Hippocampal formation (tissue), 2 donors: ENCODE measurements around the gene DOK3.
A peak's percentile ranks its signal among the peaks of the same experiment; 100 is the strongest.
"Not testable (repeated sequence)": the region's sequence is repeated elsewhere in the genome, so short reads cannot be mapped to it uniquely, and the experiment has no call there.

Experiments used
- DNase-seq, 2 donors: peaks; one replicate each; lab custom pipeline; 2025; lab: John Stamatoyannopoulos, UW

The DOK3 gene

DNA sequence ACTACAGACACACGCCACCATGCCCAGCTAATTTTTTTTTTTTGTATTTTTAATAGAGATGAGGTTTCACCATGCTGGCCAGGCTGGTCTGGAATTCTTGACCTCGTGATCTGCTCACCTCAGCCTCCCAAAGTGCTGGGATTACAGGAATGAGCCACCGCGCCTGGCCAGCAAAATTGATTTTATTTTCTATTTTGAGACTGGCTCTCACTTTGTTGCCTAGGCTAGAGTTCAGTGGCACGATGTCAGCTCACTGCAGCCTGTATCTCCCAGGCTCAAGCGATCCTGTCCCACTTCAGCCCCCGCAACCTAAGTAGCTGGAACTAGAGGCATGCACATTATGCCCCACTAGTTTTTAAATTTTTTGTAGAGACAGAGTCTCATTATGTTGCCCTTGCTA is 24.8 kb upstream of the DOK3 start:
- DNase-seq = not testable (repeated sequence)

DNA sequence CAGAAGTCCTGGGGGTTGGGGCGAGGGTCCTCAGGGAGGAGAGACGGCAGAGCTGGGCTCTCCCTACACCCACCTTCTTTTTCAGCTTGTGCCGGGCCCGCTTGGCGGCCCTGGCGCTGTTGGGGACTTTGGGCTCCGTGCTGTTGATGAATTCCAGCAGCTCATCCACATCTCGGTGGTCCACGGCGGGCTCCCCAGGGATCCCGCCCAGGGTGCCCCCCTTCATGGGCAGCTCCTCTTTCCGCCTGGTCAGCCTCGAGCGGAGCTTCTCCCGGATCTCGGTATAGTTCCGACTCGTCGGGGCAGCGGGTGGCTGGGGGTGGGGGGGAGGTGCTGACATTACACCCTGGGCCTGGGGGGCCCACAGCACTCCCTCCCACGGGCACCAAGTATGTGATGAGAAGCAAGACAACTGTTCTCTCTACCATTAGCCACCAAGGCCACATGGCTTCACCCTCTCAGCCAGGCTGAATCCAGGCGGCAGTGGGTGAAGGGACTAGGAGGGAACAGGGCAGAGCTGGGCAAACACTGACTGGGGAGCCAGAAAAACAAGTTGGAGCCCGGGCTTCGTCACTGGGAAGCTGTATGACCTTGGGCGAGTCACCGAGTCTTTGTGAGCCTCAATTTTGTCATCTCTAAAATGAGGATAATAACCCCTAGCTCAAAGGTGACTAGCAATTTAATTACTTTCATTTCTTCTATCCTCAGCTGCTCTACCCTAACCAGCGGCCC is 21.7 kb upstream of the DOK3 start:
- DNase-seq = no peak

DNA sequence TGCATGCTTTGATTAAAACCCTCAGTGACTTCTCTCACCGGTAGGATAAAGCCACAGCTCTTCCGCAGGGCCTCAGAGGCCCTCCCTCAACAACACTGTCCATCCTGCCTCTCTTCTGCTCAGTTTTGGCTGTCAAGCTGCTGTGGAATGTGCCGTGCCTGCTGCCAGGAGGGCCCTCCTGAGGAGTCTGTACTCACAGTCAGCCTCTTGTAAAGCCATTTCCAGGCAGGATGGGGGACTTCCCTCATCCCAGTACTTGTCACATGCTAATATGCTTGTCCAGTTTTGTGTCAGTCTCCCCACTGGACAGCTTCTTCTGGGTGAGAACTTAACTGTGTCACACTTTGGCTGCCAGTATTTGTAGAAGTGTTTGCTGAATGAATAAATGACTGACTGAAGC is 21.0 kb upstream of the DOK3 start:
- DNase-seq = no peak

DNA sequence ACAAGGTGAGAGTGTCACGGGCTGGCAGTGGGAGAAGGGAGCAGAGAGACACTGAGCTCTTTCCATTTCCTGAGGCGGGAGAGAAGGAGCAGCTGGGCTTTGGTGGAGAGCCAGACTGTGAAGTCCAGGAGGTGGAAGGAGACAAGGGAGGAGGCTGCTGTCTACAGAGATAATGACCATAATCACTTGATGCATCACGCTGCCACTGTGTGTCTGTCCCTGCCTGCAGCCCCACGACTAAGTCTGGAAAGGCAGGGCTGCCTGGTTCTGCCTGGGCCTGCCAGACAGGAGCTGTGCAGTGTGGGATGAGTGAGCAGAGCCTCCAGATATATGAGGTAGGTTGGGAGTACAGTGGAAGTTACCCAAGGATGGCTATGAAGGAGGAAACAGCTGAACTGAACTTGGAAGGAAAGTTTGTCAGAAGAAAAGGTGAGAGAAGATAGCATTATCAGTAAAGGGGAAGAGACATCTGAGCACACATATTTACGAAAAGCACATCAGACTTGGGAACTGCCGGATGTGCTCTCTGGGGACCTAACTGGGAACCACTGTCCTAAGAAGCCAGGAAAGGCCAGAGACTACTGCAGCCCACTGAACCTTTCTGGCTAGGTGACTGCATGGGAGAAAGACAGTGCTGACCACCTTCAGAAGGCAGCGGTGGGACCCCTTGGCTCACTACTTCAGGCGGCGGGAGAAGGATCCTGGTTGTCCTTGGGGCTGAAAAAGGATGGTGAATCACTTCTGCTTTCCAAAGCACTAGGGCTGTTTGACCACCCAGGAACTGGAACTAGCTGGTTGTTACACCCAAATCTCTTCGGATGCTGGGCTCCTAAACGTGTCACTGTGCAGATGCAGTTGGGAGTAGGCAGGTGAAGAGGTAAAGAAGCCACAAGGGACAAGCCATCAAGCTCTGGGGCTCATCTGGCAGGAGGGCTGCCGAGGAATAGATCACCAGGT is 19.9 kb upstream of the DOK3 start:
- no peak for DNase-seq

DNA sequence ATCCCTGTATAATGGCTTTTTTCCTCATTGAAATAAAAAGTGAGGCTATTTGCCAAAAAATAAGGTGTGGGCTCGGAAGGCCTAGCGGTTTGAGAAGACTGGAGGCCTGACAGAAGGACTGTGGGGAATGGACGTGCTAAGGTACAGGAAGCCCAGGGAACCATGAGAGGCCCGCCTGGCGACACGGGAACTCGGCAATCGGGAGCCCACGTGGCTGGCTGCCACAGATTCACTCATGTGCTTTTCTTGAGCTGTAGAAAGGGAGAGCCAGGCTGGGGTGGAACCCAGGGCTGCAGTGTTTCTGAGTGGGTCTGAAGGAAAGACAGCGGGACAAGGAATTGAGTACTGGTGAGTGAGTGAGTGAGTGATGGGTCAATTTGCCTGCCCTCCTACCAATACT is 19.0 kb upstream of the DOK3 start:
- DNase-seq = no peak

DNA sequence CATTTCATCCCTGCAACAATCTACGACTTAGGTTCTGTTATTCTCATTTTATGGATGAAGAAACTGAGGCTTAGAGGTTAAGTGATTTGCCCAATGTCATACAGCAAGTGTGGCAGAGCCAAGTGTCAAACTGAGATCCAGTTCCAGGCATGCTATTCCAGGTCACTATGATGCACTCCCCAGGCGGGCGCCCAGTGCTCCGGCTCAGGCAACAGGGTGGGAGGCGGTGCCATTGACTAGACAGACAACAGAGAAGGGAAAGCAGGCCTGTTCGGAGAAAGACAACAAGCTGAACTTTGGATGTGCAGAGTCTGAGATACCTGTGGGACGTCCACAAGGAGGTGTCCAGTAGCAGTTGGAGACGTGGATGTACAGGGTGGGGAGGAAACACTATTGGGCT is 18.0 kb upstream of the DOK3 start:
- DNase-seq = no peak

DNA sequence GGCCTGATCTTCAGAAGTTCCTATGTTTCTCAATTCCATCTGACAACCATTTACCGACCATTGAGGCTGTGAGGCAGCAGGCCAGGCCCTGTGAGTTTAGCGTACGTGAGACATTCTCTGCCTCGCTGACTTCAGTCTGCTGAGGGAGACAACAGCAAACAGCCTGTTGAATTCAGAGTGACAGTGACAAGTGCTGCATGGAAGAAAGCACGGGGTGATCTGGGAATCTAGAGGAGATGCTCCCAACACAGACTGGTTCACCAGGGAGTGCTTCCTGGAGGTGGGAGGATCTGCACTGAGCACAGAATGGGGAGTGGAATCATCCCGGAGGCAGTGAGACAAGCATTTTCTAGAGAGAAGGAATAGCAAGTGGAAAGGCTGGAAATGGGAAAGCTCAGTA is 17.2 kb upstream of the DOK3 start:
- no peak for DNase-seq

DNA sequence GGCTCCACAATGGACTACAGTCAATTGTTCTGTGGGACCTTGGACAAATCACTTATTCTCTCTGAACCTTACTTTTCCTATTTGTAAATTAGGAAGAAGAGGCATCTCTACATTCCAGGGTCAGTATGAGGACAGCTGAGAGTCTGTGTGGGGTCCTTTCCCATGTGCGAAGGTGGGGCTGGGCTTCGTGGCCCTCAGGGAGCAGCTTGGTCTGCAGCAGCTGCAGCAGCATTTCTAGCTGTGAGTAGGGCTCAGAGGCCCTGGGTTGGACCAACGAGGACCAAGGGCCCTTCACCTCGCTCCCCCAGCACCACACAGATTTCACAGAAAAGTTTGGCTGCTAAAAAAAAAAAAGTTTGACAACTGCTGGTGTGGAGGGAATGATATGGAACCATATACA is 16.6 kb upstream of the DOK3 start:
- no peak for DNase-seq

DNA sequence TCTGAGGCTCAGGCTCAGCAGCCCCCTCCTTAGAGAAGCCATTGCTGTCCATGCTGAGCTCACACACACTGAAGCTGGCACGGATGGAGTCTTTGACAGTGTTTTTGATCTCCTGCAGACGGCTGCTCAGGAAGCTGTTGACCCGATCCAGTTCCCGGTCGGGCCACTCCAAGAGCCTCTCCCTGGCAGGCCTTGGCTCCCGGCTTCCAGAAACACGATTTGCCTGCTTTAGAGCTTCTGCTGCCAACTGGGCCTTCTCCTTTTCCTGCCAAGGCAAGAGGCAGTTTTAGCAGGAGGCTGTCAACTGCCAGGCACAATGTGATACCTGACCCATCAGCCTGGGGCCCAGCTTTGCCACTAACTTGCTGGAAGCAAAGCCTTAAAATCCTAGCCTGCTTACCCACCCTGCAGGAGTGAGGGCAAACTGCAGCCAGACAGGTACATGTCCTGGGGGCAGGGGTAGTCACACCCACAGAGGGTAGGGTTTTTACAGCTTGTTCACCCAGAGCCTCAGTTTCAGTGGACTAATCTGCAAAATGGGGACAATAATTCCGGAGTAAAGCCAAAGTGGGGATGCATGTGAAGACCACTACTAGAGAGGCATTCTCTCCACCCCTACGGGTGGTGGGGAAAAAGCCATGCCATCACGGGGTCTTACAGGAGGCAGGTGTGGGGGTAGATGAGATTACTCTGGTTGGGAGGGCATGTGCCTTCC is 15.5 kb upstream of the DOK3 start:
- no peak for DNase-seq

DNA sequence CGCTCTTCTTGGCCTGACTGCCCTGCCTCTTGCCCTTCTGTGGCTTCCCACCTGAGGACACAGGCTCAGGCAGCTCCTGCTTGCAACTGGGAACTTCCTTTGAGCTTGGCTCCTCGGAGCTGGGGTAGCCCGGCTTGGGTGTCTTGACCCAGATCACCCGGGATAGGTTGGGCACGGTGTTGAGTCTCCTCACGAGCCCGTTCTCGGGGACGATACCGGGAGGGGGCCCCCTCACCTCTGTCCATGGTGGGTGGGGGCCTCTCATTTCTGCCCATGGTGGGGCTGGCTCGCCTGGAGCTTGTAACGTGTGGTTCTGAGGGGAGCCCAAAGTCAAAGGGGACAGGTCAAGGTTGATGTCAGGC is 14.9 kb upstream of the DOK3 start:
- no peak for DNase-seq

DNA sequence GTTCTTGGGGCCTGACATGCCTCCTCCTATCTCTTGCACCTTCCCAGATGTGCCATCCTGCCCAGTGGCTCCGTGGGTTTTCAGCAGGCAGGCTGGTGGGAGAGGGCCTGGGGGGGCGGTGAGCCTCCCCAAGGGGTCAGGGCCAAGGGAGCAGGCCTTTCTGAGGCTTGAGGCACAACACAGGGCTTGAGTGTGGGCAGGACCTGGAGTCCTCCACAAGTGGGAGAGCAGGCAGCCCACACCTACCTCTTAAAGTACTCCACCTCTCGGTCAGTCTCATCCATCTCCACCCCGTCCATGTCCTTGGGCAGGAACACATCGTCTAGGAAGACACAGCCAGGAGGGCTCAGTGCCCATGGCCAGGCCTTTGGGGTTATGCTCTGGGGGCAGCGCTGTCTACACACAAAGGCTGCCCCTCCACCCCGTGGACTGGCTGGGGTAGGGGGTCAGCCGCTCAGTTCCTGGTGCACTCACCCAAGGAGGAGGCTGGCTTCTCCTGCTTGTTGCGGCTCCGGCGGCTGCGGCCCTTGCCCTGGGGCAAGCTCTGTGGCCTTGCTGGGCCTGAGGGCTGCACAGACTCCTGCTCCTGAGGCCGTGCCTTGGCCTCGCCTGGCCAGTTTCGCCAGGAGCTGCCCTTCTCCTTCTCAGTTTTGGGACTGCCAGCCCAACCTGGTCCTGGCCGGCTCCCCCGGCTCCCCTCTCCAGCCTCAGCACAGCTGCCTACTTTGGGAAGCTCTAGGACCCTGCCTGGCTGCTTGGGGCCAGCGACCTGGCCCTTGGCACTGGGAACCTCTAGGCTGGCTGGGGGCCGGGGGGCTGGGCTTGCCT is 14.3 kb upstream of the DOK3 start:
- DNase-seq = no peak

DNA sequence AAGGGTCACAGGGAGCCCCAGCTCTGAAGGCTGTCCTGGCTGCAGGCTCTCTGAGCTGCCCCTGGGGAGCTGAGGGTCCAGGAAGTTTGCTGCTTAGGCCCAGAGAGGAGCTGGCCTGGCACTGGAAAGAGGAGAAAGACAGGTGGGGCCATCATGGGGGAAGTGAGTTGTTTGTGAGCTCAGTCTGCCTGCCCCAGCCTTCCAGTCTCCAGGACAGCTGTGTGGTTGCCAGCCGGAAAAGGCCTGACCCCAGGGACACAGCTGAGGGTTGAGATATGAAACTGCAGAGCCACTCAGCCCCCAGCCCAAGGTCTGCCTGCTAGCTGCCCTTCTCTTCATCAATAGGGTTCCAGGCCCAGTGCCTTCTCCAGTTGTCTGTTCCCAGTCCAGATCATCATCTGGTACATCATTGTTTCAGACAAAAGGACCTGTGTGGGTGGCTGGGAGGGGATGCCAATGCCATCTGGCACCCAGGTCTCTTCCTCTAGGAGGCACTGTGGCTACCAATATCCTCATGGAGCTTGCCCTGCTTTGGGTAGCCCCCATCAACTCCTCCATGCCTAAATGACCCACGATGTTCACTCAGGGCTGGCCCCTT is 11.4 kb upstream of the DOK3 start:
- DNase-seq = no peak

DNA sequence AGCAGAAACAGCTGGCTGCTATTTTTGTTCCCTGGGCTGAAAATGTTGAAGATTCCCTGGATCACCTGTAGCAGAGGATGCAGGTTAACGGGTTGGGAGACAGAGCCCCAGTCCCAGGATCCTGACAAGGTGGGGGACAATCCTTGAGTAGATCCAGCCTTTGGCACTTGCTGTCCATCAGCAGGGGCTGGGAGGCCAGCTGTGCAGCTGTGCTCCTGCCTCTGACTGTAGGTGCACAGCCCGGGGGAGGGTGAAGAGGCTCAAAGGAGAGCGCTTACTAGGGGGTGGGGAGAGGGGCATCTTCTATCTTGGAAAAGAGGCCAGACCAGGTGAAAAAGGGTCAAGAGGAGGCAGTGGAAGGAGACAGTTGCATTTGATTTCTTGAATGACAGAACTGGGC is 10.6 kb upstream of the DOK3 start:
- DNase-seq = no peak

DNA sequence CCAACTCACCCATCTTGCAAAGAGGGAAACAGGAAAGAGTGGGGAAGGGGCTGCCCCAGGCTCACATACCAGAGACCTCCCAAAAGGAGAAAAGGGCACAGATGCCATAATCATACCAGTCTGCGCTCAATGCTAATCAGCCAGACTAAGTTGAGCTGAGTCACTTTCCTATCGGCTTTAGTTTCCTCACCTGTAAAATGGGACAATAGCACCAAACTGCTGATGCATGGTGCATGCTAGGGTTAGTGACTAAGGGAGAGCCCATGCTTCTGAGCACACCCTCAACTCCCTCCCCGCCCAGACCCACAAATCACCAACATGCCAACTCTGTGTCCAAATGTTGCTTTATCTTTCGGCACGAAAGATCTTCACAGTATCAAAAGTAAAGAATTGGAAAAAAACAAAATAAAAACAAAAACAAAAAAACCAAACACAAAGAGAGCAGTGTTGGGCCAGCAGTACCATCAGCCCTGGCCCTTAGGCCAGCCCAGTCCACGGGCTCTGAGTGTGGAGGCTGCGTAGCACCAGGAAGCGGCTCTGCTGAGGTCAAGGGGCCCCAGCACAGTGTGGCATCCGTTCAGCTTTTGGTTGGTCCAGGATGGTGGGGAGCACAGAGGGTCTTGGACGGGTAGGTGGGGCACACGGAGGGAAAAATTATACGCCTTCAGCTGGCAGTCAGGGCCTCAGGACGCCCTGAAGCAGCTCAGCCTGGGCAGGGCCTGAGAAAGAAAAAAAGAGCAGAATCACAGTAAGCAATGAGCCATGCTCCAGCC is 10.0 kb upstream of the DOK3 start:
- DNase-seq = no peak

DNA sequence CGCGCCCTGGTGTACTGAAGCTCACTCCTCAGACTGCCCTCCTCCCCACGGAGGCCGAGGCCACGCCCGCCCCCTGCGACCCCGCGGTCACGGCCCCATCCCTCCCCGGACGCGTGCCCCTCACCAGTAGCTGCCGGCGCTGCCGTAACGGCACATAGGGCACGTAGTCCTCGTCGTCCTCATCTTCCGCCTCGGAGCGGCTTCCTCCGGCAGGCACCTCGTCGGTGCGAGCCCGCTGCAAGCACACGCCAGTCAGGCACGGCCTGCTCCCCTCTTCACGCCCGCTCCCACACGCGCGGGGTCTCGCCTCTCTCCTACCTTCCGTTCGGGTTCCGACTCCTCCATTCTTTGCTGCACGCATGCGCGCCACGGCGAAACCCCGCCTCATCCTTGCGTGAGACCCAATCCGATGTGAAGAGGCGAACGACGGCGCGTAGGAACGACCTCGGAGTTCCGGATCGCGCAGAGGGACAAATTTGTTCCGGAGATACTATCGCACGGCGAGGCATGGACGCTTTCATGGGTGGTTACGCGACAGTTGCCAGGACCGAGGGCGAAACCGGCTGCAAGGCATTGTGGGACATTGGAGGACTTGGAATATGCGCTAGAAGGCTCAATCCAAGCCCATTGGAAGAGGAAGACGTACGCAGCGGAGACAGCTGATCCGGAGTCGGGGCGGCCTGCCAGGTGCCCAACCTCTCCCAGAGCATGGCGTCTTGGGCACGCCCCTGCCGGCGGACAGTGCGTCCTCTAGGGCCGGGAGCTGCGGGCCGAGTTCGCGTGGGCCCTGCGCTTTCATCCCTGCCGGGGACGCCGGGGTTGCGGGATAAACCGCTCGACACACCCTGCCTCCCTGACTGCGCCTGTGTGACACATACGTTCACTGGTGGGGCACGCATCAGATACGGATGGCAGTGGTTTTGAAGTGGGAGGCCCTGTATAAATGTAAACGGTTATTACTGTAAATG is 7.3 kb upstream of the DOK3 start, which contains the start of gene DDX41:
TSS of gene DDX41 (minus strand) at position 361 of the 968 bp plus-strand sequence. CDS start at position 345, 16 bp downstream.
- DNase-seq = peak; percentile 96 to 97

DNA sequence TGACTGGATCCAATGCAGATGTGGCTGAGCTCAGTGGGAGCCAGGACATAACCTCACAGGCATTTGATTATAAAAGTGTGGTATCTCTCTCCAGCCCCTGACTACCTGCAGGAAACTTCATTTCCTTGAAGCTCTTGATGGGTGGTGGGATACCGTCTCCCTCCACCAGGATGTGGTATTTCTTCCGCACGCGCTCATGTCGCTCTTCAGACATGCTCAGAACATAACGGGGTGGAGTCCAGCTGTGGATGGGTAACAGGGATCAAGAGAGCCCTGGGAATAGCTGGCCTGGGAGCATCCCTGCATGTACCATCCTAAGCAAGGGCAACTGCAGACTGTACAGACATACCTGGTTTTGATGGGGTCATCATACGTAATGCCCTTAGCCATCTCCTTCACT is 6.0 kb upstream of the DOK3 start:
- DNase-seq = no peak

DNA sequence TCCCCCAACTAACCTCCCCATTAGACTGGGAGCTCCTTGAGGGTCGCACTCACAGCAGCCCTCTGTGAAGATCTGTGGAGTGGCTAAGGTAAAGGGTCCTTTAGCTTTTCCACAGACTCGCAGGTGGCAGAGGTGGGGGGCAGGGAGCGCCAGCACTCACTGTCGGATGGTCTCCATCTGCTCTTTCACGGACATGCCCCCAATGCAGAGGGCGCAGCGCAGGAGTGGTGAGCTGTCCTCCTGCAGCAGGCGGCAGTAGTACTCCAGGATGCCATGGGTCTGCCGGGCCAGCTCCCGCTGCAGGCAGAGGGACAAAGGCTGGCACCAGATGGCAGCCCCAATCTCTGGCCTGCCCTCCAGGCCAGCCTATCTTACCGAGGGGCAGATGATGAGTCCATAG is 4.9 kb upstream of the DOK3 start:
- DNase-seq = no peak

DNA sequence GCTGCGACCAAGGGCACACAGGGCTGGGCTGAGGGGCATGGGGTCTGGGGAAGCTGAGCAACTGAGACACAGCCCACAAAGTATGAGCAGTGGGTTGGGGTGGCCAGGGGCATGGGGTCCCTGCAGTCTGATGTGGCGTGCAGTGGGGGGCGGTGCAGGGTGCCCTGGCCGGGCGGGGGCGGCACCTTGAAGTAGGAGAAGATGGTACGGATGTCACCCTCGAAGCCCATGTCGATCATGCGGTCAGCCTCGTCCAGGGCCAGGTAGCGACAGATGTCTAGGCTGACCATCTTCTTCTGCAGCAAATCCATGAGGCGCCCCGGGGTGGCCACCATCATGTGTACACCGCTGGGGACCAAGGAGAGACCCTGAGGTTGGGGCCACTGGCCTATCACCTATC is 3.9 kb upstream of the DOK3 start:
- DNase-seq = no peak

DNA sequence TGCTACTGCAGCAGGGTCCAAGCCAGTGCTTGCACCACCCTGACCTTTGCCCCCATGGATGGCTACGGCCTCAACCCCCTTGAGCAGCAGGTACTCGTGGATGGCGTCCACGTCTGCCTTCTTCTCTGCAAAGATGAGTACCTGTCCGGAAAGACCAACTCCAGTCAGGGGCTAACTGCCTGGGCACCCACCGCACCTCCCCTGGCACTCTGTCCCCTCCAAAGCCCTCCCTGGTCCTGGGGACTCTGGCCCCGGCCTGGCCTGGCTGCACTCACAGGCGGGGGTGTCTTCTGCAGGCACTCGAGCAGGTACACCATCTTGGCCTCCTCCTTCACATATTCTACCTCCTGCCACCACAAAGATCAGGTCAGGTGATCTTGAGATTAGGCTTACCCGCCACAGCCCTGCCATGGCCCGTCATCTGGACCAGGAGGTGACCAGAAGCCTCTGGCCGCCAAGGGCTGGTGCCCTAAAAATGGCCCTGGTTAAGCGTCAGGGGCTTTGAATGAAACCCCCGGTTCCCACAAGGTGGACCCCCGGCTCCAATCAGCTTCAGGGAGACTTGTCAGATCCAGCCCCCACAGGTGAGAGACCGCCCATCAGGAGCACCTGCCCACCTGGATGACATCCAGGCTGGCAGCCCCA is 3.2 kb upstream of the DOK3 start:
- DNase-seq = no peak
